ENCODE measurements around the gene CNOT2.

Gene CNOT2, protein sequence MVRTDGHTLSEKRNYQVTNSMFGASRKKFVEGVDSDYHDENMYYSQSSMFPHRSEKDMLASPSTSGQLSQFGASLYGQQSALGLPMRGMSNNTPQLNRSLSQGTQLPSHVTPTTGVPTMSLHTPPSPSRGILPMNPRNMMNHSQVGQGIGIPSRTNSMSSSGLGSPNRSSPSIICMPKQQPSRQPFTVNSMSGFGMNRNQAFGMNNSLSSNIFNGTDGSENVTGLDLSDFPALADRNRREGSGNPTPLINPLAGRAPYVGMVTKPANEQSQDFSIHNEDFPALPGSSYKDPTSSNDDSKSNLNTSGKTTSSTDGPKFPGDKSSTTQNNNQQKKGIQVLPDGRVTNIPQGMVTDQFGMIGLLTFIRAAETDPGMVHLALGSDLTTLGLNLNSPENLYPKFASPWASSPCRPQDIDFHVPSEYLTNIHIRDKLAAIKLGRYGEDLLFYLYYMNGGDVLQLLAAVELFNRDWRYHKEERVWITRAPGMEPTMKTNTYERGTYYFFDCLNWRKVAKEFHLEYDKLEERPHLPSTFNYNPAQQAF

DNA sequence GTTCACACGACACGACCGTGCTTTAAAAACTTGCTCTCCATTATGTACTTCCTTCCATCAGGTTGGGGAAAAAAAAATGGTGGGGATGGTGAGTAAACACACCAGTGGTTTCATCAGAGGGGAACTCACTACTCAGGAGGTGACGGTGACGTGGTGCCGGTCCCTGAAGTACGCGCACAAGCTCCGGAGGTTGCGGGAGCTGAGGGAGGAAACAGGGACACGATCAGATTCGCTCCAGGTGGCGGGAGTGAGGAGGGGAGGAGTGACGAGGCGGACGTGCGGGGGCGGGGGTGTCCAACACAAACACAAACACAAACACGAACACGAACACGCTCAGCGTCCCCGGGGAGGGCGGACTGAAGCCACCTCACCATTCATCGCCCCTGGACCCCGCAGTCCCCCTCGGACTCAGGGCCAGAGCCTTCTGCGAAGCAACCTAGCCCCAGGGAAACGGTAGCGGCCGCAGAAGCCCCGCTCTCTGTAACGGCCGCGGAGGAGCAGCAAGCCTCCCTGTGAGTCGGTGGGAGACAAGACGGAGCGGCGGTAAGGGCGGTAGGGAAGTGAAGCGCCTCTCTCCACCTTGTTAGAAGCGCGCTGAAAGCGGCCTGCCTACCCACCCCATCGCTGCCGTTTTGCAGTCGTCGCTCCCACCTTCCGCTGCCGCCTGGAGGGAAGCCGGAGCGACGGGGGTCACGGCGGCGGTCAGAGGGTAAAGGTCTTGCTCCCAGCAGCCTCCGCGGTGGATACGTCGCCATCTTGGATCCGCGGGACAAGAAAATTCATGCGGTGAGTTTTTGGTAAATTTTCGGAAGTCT lies at the start of gene CNOT2:
Gene CNOT2 (plus strand): TSS at position 739 of the 815 bp plus-strand sequence. CDS start 34,794 bp downstream, outside the sequence.
- DNase-seq, result peak; percentile 99

DNA sequence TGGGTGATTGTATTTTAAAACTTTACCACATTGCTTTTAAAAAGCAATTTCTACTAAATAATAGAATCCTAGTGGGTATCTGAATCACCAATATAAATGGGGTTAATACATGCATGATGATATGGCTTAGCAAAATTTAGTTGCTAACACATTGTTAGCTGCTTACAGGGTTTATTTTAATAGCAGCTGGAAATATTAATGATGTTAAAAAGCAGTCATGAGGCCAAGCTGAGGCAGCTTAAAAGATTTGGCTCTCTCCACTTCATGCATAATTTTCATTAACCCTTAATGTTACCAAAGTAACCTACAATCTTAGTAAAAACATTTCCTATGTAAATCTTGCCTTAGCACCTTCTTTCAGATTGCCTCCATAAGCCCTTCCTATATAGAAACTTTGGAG lies 49.2 kb upstream of the CNOT2 start:
- DNase-seq, result no peak

DNA sequence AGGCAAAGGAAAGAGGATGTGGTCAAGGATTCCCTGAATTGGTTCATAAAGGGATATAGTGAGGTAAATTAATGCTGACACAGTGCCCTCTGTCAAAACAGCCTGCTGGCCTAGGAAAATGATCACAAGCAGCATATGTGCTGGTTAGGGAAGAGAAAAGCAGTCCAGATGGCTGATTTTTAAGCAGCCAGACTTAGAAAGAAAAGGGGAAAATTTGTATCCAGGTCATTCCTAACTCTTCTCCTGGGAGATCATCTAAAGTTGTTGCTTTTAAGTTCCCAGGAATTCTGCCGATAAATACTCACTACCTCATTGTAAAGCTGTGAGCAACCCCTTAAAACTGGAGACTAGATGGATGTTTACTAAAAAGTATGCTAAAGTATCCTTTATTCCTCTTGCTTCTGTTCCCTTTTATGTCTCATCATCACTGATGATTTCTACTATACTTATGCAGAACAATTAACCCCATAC lies 46.4 kb upstream of the CNOT2 start:
- no peak for DNase-seq

DNA sequence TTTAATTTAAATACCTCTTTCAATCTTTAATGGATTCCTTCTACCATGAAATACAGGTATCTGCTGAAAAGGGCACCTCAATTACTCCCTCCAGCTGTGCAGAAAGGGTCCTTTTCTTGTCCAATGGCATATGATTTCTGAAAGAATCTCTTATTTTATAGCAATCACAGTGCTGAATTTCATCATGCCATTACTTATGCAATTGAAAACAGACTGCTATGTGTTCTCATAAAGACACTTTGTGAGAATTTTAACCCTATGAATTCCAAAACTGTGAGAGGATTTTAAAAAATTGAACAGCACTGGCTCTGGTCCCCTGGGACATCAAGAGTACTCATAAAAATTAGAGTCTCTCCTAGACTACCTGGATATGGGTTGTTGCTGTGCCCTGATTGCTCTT lies 45.9 kb upstream of the CNOT2 start:
- no peak for DNase-seq

DNA sequence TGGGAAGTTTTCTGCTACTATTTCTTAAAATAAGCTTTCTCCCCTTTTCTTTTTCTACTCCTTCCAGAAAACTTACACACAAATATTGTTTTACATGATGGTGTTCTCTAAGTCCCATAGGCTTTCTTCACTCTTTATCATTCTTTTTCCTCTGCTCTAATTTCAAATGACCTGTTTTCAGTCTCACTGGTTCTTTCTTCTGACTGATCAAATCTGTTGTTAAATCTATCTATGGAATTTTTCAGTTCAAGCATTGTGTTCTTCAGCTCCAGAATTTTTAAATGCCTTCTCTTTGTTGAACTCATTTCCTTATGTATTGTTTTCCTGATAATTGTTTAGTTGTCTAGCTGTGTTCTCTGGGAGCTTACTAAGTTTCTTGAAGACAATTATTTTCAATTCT lies 29.5 kb upstream of the CNOT2 start:
- DNase-seq, result no peak

DNA sequence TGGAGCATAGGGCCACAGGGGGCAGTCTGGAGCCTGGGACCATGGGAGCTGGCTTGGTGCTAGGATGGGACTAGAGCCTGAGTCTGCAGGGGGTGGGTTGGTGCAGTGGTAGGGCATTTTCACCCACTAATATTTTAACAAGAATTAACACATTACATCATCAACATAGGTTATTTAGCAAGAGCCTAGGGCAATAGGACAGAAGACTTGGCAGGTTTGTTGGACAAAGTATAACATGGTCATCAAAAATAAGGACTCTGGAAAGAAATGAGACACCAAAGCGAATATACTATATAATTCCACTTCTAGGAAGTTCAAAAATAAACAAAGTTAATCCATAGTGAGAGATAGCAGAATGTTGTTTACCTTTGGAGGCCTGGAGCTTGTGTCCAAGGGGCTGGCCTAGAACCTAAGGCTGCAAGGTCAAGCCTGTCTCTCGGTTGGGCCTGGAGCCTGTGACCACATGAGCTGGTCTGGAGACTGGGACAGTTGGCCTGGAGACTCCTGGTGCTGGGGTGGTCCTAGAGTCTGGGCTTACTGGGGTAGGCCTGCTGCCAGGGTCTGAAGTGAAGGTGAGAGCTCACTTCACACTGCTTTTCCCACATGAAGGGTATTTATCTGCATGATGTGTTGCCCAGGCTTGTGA lies 28.1 kb upstream of the CNOT2 start:
- DNase-seq, result no peak

DNA sequence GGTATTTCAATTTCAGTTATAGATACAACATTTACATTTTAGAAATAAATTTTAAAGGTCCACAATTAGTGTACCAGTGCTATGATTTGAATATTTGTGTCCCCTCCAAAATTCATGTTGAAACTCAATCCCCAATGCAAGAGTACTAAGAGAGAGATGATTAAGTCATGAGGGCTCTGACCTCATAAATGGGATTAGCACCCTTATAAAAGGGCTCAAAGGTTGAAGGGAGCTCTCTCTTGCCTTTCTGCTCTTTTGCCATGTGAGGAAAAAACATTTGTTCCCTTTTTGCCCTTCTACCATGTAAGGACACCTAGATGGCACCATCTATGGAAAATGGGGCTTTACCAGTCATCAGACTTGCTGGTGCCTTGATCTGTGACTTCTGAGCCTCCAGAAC lies 25.8 kb upstream of the CNOT2 start:
- no peak for DNase-seq

DNA sequence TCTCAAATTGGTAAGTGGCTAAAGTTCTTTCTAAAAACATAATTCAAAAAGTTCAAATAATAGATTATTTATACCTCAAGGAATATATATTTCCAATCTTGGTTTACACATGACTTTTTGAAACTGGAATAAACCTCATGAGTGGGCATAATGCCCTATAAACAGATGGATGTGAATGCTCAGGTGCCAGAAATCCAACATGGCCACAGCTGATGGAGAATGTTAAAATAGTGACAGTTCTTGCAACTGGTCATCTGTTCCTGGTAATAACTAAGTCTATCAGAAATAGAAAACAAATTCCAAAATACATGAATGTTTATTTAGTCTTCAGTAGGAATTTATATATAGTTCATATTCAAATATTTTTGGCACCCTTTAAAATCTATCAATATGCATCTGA lies 21.6 kb upstream of the CNOT2 start:
- no peak for DNase-seq

DNA sequence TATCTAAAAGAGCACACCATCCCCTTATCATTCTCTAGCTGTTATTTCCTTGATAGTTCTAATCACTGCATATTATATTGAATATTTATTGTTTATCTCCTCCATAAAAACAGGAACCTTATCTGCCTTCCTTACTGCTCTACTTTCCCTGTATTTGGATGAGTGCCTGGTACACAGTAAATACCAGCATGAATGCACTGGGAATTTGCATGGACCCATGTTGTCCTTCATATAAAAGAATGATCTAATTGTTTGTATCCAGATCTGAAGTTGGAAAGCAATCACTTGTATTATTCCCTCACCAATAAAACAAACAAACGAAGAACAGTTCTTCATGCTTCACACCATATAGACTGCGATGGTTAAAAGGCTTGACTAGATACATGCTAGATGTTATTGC lies 15.3 kb upstream of the CNOT2 start:
- DNase-seq, result no peak

DNA sequence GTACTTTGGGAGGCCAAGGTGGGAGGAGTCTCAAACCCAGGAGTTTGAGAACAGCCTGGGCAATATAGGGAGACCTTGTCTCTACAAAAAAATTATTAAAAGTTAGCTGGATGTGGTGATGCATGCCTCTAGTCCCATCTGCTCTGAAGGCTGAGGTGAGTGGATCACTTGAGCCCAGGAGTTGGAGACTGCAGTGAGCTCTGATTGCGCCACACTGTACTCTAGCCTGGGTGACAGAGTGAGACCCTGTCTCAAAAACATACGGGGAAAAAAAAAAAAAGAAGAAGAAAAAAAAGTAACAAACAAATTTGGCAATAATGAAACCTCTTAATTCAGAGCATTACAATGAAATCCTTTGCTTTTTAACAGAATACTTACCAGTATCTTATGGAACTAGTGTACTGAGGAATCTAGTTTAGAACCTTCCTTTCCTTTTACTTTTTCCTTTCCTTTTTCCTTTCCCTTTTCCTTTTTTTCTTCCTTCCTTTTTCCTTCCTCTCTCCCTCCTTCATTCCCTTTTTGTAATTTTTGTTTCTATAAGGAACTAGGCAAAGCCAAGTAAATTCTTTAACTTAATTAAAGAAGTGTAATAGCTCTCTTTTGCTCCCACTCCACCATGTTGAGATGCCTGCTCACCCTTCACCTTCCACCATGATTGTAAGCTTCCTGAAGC lies 12.2 kb upstream of the CNOT2 start:
- DNase-seq, result no peak

DNA sequence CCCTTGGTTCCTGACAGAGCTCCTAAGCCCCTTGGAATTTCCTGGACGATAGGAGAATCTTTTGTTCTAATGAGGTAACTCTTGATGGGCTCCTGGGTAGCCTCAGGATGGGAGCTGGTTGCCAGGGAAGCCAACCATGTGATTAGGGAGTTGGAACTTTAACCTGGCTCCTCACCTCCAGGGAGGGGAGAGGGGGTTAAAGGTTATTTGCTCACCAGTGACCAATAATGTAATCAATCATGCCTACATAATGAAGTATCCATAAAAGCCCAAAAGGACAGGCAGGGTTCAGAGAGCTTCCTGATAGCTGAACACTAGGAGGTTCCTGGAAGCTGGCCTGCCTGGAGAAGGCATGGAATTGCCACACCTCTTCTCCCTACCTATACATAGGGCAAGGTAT lies 6.2 kb upstream of the CNOT2 start:
- DNase-seq, result no peak

DNA sequence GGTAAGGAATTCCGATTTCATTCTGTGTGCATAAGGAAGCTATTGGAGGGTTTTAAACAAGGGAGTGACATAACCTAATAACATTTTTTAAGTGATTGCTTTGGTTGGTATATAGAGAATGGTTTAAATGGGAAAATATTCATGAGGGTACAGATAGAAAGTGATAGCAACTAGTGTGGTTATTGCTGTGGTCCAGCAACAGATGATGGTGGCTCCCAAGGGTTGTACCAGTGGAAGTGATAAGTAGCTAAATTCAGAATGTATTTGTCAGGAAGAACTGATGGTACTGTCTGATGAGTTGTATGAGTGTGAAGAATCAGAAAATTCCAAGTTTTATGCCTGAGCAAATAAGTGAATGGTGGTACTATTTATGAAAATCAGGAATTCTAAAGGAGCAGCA lies 2.6 kb upstream of the CNOT2 start:
- no peak for DNase-seq

DNA sequence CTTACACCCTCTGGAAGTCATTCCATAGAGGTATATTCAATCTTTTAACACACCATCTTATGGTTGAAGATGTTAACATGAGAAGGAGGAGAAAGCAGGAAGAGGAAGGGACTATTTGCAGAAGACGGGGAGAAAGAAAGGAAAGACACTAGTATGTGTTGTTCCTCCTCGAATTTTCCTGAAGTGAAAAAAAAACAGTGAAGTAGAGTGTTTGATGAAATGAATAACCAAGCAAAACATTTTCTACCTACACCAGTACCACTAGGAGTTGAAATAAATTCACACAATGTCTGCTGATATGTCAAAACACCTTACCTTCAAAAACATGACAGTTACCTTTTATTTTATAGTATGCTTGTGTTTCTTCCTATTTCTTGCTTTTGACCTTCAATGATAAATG lies 1.4 kb upstream of the CNOT2 start:
- no peak for DNase-seq

DNA sequence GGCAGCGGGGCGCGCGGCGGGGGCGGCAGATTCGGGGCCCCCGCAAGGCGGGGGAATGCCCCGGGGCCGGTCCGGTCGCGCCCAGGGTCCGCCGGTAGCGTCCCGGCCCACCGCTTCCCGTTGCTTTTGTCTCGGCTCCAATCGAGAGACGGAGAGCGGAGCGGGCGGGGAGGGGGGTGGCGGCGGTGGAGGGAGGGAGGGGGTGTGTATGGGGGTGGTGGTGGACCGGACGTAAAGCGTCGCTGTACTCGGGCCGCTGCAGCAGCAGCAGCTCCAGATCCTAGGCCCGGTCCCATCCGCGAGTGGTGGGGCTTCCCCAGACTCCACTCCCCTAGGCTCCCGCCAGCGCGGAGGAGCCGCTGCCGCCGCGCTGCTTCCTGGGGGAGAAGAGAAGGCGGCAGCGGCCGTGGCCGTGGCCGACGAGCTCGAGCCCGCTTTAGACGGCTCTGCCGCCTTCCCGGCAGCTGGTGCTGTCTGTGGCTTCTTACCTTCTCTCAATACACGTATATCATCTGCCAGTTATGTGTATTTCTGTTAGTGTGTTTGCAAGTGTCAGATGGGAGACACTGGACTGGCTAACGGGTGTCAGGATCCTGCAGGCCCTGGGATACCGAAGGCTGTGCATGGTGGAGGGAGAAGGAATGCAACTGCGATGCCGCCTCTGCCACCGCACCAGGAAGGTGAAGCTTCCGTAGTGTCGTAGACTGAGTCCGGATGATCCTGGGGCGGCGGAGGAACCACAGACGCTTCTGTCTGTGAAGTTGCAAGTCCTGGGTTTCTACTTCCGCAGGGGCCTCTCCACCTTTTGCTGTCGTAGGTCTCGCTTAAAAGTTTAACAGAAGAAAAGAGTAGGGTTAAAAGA lies 508 bp downstream of the CNOT2 start:
- peak; percentile 98 for DNase-seq

DNA sequence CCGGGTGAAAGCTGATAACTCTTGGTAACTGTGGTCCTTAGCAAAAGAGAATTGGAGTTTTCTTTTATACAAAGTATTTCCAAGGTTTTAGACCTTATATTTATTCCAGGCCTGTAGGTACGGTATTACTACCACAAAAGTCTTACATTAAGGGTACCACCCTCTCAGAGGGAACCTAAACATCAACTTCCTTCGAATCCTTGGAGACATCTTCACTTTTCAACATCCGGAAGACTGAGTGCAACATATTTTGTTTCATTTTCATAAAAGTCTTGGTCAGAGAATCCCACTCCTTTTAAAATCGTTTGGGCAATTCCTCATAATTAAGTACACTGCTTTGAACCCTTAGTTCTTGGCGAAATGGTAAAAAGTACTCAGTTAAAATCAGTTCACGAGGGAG lies 1.2 kb downstream of the CNOT2 start:
- no peak for DNase-seq

DNA sequence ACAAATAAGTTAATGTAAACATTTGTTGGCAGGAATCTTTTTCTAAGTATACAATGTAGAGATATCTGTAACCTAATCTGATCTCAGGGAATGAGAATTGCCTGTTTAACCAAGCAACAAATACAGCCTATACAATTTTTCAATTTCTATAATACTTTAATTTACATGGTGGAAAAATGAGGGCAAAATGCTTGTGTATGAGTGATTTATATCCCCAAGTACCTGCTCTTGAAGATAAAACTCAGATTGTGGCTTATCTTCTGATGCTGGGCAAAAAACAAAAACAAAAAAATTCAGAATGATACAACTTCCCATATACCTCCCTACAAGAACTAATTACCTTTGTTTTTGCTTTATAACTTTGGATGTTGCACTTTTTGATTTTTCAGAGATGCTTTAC lies 2.2 kb downstream of the CNOT2 start:
- no peak for DNase-seq

DNA sequence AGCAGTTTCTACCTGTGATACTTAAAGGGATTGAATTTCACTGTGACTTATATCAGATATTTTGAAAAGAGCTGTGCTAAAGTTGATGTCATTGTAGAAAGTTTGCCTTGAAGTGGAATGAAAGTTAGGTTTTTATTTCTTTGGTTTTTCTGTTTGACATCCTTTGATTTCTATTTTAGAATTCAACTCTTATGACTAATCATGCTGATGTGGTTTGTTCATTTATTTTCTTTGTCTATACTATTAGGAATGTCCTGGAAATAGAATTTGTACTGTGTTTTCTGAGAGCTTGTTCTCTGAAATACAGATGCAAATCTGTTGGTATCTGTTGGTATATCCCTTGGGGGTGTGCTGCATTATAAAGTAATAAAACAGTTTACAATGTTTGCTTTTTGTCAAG lies 3.3 kb downstream of the CNOT2 start:
- DNase-seq, result no peak

DNA sequence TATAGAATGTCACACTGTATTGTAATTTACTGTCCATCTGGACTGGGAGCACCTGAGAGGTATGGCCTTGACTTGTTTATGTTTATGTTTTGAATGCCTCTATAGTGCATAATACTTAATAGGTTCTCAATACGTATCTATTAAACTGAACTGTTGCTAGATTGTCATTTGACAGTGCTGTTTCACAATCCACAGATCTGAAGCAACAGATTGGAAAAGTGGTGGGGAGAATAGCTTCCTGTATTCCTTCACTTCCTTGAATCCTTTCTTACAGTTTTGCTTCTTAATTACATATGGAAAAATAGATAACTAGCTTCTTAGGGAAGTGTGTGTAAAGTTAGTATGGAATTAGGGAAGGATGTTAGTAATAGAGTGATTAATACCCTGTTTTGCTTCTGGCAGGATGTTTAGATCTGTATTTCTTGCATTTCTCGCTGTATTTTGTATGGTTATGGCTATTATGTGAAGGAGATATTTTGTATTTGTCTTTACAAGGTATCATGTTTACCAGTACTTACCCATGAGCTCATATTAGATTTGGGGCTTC lies 4.5 kb downstream of the CNOT2 start:
- DNase-seq, result no peak

DNA sequence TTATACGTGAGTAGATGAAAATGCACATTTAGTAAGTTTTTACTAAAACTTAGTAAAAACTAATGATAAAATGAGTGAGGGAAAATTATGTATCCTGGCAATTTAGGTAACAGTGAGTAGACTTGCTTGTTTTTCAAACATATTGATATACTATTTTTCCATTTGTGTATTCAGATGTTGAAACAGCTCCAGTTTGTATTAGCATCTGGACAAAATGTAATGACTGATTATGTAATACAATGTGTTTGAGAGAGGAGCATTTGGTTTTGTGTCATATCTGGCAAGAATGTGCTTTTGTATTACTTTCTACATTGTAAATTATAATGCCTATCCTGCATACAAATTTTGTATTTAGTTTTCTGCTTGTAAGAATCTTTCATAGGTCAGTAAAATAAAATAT lies 5.6 kb downstream of the CNOT2 start:
- DNase-seq, result no peak

DNA sequence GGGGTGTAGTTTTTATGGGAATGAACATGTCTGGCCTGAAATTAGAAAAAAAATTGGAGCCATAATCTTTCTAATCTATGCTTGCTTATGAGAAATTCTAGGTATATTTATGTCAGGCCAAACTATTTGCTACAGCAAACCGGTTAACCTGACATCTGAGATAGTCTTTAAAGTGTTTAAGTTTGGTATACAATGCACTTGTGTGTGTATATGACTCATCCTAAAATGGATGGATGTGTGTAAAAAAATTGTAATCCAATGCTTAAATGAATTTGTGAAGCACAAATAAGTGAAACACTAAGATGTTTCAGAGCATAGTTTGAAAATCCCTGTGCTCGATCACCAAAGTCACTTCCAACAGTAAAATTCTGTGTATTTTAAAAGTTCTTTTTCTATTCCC lies 6.7 kb downstream of the CNOT2 start:
- DNase-seq, result no peak

DNA sequence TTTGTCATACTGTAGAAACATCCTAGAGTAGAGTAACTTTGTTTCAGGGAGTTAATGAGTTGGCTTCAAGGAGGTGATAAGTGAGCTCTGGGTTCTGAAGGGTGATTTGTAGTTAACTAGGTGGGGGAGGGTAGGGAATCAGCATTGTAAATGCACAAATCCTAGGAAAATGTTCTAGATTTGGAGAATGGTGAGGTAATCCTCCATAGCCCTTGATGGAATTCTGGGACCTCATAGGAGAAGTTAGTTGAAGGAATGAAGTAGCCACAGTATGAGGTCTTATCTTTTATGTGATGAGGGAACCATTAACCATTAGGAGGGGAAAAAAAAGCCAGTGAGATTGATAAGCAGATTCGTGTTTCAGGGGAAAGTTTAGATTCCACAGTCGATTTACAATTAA lies 8.0 kb downstream of the CNOT2 start:
- no peak for DNase-seq

DNA sequence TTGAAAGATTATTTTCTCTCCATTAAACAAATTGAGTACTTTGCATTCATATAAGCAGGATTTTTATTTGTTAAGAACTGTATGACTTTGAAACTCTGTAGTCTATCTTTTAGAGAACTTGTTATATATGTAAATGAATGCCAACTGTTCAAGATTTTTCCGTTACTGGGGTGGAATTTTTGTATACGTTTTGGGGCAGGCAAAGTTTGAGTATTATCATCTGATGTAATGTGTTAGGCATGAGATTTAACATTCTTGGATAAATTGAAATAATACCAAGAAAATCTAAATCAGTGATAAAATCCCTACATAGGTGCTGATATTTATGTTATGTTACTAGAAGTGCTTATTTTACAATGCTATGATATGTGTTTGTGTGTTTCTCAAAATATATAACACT lies 8.4 kb downstream of the CNOT2 start:
- no peak for DNase-seq
